HG02759 (cell line): ENCODE results near the gene KRTCAP2.

Experiments
- ATAC-seq: cut with Tn5 transposase; IDR thresholded peaks from one replicate; pipeline ENCODE4 v1.9.1; 2021; ENCODE audit warnings: mild to moderate bottlenecking, moderate library complexity; ENCODE audit not compliant: unreplicated experiment

The KRTCAP2 gene

DNA sequence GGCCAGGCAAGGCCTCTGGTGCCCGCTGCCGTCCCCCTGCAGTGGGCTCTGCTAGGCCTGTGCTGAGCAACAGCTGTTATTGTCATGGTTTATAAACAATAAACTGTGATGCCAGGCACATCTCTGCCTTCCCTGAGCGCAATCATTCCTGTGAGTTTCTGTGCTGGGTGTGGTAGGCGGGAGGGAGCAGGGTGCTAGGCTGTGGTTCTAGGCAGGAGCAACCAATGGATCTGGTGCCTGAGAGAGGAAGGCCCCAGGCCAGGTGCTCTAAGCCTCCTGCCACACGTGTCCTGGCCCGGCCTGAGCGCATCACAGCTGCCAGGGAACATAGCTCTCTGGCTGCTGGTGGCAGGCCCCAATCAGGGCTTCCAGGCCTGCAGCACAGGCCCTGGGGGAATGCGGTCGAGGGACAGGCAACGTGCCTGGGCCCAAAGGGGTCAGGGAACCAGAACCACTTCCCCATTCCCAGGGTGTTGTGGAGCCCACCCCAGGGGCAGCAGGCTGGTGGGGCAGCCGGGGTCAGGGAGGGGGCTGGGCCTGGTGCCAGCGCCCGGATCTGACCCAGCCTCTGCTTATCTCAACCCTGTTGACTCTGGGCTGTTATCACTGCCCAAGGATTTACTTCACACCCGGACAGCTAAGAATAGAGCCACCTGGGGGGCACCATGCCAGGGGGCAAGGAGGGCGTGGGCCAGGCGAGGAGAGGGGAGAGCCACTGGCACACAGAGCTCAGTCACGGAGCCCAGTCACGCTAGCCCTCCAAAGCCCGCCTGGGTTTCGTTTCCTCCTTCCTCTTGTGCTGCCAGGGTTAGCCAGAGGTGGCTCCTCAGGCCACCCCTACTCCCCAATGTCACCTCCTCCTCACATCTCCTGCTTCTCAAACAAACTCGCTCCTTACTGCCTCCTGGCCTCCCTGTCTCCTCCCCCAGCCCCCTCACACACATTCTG, 12.0 kb upstream of the KRTCAP2 start:
- peak; percentile 85 for ATAC-seq

DNA sequence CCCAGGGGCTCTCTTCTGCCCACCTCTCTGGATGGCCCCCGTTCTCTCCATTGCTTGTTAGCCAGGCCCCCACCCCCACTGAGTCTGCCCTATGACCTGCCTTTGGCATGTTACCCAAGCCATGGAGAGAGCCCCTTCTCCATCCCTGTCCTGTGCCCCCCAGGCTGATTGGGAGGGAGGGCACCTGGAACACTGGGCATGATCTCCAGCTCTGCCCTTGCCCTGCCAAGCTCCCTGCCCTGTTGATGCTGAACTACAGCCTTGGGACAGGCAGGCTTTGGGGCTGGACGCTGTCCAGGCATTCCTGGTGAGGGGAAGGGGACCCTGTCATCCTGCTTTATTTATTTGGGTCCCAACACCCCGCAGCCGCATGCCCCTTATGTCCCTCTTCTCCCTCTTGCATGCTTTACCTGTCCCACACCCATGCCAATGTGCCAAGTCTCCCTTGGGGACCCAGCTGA, 11.3 kb upstream of the KRTCAP2 start:
- ATAC-seq = no peak

DNA sequence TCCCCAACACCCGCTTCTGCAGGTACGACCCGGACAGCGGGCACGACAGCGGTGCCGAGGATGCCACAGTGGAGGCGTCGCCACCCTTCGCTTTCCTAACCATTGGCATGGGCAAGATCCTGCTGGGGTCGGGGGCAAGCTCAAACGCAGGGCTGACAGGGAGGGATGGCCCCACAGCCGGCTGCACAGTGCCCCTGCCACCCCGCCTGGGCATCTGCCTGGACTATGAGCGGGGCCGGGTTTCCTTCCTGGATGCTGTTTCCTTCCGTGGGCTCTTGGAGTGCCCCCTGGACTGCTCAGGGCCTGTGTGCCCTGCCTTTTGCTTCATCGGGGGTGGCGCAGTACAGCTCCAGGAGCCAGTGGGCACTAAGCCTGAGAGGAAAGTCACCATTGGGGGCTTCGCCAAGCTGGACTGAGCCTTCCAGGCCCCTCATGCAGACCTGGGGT, 10.7 kb upstream of the KRTCAP2 start:
- no peak for ATAC-seq

DNA sequence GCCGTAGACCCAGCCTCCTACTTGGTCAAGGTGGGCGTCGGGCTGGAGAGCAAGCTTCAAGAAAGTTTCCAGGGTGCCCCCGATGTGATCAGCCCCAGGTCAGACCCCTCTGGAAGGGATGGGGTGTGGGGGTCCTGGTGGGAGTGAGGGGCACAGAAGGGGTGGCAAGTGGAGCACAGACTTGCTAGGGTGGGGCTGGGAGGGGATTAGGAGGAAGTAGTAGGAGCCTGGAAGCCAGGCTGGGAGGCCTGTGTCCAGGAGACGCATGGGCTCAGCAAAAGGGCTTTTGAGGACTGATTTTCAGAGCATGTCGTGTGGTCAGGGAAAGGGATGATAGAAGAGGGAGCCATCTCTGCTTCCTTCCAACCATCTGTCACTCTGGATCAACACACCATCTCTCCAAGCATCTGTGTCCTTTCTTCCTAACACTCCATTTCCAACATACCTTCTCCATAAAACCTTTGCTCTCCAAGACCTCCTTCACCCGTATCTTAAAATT, 9.0 kb upstream of the KRTCAP2 start:
- no peak for ATAC-seq

DNA sequence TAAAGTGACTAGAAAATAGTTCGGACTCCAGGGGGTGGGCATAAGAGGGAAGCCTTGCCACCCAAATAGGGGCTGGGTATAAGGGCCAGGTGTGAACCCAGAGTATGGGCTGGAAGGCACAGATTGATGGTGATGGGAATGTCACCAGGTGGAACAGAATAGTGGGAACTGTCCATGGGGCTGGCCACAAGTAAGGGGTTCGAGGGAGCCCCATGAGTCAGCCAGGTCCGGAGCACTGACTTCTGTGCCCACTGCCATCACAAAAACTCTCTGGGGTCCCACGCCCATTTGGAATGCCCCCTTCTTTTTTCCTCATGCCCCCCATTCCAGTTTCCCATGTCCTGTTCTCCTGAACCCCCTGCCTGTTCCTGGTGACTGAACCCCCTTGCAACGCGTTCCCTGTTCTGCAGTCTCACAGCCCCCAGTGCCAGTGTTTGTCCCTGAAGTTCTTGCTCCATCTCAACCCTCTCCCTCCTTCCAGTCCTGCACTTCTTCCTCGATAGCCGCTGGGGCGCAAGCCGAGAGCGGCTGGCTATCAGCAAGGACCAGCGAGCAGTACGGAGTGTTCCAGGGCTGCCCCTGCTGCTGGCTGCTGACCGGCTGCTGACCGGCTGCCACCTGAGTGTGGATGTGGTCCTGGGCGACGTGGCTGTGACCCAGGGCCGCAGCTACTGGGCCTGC, 8.4 kb upstream of the KRTCAP2 start:
- no peak for ATAC-seq

DNA sequence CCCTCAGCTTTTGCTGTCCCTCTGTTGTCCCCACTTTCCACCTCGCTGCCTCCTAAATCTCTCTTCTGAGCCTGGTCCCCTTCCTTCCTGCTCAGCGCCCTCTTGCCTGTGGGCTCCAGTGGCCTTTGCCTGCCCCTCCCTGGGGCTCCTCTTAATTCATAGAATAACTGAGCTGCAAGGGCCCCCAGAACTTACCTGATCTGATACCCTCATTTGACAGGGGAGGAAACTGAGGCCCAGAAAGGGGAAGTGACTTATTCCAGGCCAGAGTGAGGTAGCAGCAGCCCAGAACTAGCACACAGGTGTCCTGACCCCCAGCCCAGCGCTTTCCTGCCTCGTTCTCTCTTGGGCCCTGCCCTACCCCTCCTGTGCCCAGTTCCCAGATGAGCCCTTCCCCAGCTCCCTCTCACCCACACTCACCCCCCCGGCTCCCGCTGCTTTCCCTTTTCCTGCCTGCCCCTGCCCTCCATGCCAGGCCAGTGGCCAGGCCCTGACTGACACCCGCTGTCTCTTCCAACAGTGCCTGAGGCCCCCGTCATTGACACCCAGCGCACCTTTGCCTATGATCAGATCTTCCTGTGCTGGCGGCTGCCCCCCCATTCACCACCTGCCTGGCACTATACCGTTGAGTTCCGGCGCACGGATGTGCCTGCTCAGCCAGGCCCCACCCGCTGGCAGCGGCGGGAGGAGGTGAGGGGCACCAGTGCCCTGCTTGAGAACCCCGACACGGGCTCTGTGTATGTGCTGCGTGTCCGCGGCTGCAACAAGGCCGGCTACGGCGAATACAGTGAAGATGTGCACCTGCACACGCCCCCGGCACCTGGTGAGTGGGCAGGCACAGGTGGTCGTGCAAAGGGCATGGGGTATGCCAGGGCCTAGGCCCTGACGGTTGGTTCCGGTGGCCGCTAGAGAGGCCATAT, 6.3 kb upstream of the KRTCAP2 start:
- ATAC-seq = no peak

DNA sequence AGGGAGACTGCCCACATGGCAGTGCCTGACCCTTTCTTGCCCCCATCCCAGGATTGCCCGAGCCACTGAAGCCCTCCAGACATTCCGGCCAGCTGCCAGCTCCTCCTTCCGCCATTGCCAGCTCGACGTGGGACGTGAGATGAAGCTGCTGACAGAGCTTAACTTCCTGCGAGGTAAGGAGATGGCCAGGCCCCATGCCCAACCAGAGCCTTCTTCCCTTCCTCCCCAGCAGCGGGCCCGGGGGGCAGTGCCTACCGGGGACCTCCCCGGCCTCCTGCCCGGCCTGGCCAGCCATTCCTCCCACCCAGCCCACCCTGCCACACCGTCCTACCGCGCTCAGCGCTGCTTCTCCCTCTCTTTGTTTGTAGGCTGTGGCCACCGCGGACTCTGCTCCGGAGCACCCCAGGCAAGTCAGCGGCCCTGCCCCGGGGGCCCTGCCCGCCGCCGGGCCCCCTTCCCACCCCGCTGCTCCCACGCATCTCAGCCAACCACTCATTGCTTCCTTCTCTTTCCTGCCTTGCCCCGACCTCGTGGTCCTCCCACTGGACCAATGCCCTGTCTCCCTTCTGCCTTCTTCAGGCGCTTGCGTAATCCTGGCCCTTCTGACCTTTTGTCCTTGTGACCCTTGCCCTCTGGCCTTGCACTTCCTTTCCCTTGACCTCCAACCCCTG, 5.5 kb upstream of the KRTCAP2 start:
- no peak for ATAC-seq

DNA sequence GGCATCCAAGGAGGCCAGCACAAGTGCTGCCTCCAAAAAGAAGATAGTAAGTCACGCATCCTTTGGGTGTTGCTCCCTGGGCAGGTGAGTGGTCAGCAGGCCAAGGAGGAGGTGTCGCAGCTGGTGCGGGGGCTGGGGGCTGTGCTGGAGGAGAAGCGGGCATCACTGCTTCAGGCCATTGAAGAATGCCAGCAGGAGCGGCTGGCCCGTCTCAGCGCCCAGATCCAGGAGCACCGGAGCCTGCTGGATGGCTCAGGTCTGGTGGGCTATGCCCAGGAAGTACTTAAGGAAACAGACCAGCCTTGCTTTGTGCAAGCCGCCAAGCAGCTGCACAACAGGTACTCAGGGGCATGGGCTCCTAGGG, 4.8 kb upstream of the KRTCAP2 start:
- no peak for ATAC-seq

DNA sequence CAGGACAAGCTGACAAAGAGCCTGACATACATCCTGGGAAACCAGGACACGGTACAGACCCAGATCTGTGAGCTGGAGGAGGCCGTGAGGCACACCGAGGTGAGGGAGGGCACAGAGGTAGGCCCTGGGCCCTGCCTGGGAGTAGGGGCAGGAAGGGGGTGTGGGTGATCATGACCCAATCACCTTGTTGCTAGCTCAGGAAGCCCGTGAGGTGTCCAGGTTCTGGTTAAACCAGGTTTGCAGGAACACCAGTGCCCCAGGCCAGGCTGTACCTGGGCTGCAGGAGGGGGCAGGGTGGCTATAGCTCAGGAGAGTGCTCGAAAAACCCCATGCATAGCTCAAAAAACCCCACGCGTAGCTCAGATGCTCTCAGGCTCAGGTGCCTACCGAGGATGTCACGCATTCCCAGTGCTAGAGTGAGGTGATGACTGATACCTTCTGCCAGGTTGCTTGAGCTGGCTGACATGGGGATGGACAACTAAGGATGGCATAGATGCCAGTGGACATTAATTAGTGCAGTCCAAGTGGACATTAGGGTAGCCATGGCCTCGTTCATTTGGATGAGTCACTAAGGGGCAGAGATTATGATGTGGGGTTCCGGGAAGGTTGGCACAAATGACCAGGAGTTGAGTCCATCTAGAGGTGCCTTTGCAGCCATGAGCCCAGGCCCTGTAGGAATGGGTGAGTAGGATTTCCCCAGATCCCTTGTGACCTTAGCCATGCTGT, 4.3 kb upstream of the KRTCAP2 start:
- no peak for ATAC-seq

DNA sequence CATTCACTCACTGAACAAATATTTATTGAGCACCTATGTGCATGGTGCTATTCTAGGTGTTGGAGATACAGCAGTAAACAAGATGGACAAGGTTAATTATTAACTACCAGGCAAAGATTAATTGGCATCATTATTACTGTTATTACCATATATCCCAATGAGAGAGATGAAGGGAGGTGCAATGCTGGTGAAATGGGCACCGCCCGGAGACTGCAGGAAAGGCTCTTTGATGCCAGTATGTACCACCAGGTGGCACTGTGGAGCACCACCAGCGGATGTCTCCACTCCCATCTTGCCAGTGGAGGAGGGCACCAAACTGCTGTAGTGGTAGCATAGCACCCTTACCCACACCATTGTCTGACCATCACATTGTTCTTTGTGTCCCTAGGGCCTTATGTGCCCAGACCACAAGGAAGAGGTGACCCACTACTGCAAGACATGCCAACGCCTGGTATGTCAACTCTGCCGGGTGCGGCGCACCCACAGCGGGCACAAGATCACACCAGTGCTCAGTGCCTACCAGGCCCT, 3.5 kb upstream of the KRTCAP2 start:
- ATAC-seq = no peak

DNA sequence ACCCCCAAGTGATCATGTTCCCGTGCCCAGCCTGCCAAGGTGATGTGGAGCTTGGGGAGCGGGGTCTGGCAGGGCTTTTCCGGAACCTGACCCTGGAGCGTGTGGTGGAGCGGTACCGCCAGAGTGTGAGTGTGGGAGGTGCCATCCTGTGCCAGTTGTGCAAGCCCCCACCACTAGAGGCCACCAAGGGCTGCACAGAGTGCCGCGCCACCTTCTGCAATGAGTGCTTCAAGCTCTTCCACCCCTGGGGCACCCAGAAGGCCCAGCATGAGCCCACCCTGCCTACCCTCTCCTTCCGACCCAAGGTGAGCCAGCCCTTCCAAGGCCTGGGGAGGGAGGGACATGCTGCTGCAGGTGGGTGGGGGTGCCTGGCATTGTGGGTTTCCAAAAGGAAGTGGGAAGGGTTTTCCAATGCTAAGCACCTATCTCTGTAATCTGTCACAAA, 2.8 kb upstream of the KRTCAP2 start:
- no peak for ATAC-seq

DNA sequence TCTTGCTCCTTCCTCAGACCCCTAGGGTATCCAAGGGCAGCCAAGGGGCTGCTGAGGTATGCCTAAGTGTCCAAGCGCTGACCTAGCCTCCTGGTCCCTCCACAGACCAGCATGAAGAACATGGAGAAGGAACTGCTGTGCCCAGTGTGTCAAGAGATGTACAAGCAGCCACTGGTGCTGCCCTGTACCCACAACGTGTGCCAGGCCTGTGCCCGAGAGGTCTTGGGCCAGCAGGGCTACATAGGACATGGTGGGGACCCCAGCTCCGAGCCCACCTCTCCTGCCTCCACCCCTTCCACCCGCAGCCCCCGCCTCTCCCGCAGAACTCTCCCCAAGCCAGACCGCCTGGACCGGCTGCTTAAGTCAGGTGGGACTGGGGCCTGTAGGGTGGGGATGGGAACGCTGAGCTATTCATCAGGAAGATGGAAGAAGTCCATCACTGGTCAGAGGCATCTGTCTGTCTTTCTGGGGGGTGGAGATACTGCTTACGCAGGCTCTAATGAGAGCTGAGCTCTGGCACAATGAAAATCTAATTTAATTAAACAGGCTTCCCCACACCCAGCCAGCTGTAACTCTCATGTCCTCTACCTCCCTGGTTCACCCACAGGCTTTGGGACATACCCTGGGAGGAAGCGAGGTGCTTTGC, 2.3 kb upstream of the KRTCAP2 start:
- no peak for ATAC-seq

DNA sequence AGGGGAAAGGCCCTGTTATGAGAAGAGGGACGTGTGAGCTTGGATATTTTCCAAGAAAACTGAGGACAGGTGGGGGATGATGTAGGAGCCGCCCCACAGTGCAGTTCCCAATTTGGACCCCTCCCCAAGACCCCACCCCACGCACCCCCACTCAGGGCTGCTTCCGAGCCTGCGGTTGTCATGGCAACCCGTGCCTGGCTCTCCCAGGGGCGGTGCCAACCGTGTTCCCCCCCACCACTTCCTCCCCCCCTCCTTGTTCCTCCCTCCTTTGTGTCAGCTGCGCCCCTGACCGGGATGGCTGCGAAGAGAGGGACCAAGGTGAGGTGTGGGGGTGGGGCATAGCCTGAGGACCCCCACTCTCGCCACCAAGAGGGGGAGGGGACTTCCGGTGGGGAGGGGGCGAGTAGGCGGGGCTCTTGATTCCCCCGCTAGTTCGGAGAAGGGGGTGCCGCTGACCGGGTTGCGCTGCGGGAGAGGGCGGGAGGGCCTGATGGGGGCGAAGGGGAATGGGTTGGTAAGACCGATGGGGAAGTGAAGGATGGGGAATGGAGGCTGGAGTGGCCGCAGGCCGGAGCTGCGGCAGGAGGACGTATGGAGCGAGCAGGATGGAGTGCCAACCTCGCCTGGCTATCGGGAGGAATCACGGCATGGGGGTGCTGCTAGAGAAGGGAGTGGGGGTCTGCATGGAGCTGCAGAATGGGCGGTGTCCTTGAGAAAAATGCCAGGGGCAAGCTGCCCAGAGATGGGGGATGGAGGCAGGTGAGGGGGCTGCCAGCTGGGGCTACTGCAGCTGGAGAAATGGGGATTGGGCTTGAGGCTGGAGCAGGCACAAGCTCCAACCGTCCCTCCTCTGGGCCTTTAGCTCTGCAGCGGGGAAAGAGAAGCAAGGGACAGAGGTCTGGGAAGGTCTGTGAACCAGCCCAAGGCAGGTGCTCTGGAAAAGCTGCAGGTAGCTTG, 1.5 kb upstream of the KRTCAP2 start:
- ATAC-seq = no peak

DNA sequence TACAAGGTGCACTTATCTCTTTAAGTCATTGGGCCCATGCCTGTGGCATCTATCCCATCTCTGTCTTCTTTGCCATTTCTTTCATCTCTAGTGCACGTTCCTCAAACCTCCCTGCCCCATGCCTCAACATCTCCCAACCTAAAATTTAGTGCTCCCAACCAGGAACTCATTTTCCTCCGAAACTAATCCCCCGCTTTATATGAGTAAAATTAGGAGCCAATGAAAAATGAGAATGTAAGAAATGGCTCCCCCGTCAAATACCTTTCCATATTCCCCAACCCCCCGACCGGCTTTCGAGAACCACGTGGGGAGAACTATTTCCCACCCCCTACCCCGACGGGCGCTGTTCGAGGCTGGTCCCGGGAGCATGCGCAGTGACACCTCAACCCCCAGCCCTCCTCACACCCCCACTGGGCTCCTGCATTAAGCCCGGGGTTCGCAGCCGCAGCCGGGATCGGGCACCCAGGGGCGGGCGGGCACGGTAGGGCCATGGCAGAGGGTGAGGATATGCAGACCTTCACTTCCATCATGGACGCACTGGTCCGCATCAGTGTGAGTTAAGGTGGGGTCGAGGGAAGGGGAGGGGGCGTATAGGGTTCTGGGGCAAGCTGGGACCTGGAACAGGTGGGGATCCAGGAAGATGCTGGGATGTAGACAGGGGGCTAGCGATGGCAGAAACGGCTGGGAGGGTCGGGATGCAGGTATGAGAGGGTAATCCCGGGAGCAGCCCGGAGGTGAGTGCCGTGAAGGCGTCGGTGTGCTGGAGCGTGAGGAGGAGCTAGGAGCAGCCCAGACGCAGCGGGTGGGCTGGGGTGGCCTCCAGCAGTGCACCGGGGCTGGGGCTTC, 597 bp upstream of the KRTCAP2 start, which contains the start of gene TRIM46:
TSS of gene TRIM46 (plus strand) at position 372 of the 846 bp plus-strand sequence. CDS start at position 490, 118 bp downstream.
- ATAC-seq = peak; percentile 21

DNA sequence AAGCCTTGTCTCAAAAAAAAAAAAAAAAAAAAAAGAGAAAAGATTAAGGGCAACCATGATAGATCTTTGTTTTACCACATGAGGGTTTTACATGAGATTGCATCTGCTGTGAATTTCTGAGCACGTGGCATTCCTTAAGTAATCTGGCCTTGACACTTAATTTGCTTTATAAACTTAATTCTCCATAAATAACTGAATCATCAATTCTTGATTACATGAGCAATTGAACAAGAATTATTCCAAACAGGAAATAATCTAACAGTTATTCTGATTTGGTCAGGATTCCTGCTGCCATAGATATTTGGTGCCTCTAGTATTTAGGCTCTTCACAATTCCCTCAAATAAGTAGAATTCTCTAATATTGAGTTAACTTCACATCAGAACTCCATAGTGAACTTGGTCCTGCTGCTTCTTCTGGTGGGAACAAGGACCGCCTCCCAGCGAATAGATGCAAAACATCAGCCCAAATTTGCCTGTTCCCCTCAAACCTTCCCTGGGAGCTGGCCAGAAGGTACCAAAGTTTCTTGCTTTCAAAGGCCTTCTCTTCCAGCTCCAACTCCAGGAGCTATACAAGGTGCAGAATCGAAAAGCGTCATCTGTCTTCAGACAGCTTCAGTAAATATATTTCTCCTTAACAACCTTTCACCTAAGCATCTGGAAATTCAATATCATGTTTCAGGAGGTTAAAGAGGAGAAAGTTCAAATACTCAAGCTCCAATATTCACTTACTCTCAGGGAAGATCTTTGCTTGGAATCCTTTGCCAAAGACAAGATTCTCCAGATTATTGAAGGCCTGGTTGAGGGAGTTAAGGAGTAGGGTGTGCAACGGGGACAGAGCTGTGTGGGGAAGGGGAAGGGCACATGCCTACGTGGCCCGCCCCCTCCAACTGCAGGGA, 1.0 kb downstream of the KRTCAP2 start:
- ATAC-seq = peak; percentile 9

DNA sequence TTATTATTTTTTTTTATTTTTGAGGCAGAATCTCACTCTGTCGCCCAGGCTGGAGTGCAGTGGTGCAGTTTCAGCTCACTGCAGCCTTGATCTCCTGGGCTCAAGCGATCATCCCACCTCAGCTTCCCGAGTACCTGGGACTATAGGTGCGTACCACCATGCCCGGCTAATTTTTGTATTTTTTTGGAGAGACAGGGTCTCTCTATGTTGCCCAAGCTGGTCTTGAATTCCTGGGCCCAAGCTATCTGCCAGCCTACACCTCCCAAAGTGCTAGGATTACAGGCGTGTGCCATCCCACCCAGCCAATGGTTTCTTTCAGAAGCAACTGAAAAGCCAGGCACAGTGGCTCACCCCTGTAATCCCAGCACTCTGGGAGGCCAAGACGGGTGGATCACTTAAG, 2.3 kb downstream of the KRTCAP2 start:
- no peak for ATAC-seq
